ENCODE results near the gene CHRNA3. TPM values are rescaled to one million over a fixed set of nuclear protein-coding genes. Genes with fewer than 3 reads are reported as not detected.

The CHRNA3 gene
- total RNA-seq, 4 donors from 2014 or later, result 0.18 TPM; not detected in 3

- 60% methylated on average over 1 of the region's 1 CpG; no CpG with 5 or more reads in 1 of the 2 donors for WGBS, 2 donors
- H3K27ac ChIP-seq, result no peak overlapping the region
Measured at GRCh38 chr15:78663703-78664102, 42.9 kb upstream of the CHRNA3 start.

GRCh38 chr15:78662028-78662427 is 41.2 kb upstream of the CHRNA3 start:
- Histone ChIP-seq H3K36me3 (no peaks in the 10 kb centered on the region), H3K4me3 (no peak overlapping the region), H3K27ac (no peak overlapping the region), H3K4me1 (no peaks in the 10 kb centered on the region), H3K27me3 (no peaks in the 10 kb centered on the region), H3K9me3 (no peaks in the 10 kb centered on the region)
- intact Hi-C loops (cut with DNase I), result no loop called here
- no peak for DNase-seq
- TF ChIP-seq POLR2A (IDR thresholded peaks at IDR 0.05), result no peak
- no peak for TF ChIP-seq CTCF (IDR thresholded peaks at IDR 0.05)
- WGBS, 2 donors, result 48 to 68% methylated on average over 4 to 5 of the region's 5 CpGs

More at GRCh38 chr15:78663703-78664102, 42.9 kb upstream of the CHRNA3 start:
- Histone ChIP-seq H3K4me1 (no peaks in the 10 kb centered on the region), H3K4me3 (no peak overlapping the region), H3K9me3 (no peaks in the 10 kb centered on the region), H3K36me3 (no peaks in the 10 kb centered on the region), H3K27me3 (no peaks in the 10 kb centered on the region)
- intact Hi-C loops (cut with DNase I), result no loop called here
- DNase-seq, result no peak
- TF ChIP-seq POLR2A (IDR thresholded peaks at IDR 0.05), result no peak
- no peak for TF ChIP-seq CTCF (IDR thresholded peaks at IDR 0.05)

GRCh38 chr15:78661001-78661400 is 40.2 kb upstream of the CHRNA3 start:
- H3K27ac ChIP-seq, result no peak overlapping the region
- H3K4me1 ChIP-seq, result no peaks in the 10 kb centered on the region
- no peaks in the 10 kb centered on the region for H3K9me3 ChIP-seq
- WGBS, 2 donors, result 90 to 94% methylated on average over 10 to 12 of the region's 19 CpGs
- TF ChIP-seq POLR2A (IDR thresholded peaks at IDR 0.05) (no peak), CTCF (IDR thresholded peaks at IDR 0.05) (no peak)
- intact Hi-C loops (cut with DNase I), result no loop called here
- H3K27me3 ChIP-seq, result no peaks in the 10 kb centered on the region
- DNase-seq, result no peak
- no peak overlapping the region for H3K4me3 ChIP-seq
- no peaks in the 10 kb centered on the region for H3K36me3 ChIP-seq

- Histone ChIP-seq H3K9me3 (no peaks in the 10 kb centered on the region), H3K36me3 (no peaks in the 10 kb centered on the region), H3K4me1 (no peaks in the 10 kb centered on the region), H3K27ac (no peak overlapping the region), H3K27me3 (no peaks in the 10 kb centered on the region), H3K4me3 (no peak overlapping the region)
- TF ChIP-seq POLR2A (IDR thresholded peaks at IDR 0.05) (no peak), CTCF (IDR thresholded peaks at IDR 0.05) (no peak)
- intact Hi-C loops (cut with DNase I), result no loop called here
- DNase-seq, result no peak
- 29 to 59% methylated on average over 4 to 6 of the region's 9 CpGs for WGBS, 2 donors
Measured at GRCh38 chr15:78660584-78660983, 39.8 kb upstream of the CHRNA3 start.

- Histone ChIP-seq H3K27me3 (no peaks in the 10 kb centered on the region), H3K4me1 (no peaks in the 10 kb centered on the region), H3K4me3 (no peak overlapping the region), H3K27ac (no peak overlapping the region), H3K9me3 (no peaks in the 10 kb centered on the region), H3K36me3 (no peaks in the 10 kb centered on the region)
- intact Hi-C loops (cut with DNase I), result no loop called here
- DNase-seq, result no peak
- TF ChIP-seq POLR2A (IDR thresholded peaks at IDR 0.05) (no peak), CTCF (IDR thresholded peaks at IDR 0.05) (no peak)
Measured at GRCh38 chr15:78658823-78659222, 38.0 kb upstream of the CHRNA3 start.
